HL-60/S4 treated with retinoic acid at 250 ng/mL for 4 days and 3 days (cell line): Measurements from ENCODE around the gene NEU4.

Experiments used
- in situ Hi-C: fragments of 300-500 bp; cut with MboI; formaldehyde crosslinking; loops from 2 replicates; pipeline ENCODE4 v1.7.0; 2022; ENCODE audit warnings: low sequenced_read_pairs

NEU4 gene

GRCh38 chr2:241862093-241862492 is 53.1 kb downstream of the NEU4 start:
- in situ Hi-C loops, result no loop called here

GRCh38 chr2:241862775-241863535 is 54.0 kb downstream of the NEU4 start:
- in situ Hi-C loops, result no loop called here

- in situ Hi-C loops, result no loop called here
These were observed 54.6 kb downstream of the NEU4 start for GRCh38 chr2:241863536-241863954.

GRCh38 chr2:241864168-241864849 is 55.3 kb downstream of the NEU4 start:
- in situ Hi-C loops, result no loop called here

- in situ Hi-C loops, result no loop called here
These were observed 55.8 kb downstream of the NEU4 start for GRCh38 chr2:241864850-241865213.

GRCh38 chr2:241865416-241865956 is 56.5 kb downstream of the NEU4 start:
- in situ Hi-C loops, result no loop called here

GRCh38 chr2:241865957-241866789 is 57.2 kb downstream of the NEU4 start:
- in situ Hi-C loops, result no loop called here
